Naive thymus-derived CD4-positive, alpha-beta T cell (primary cell): Measurements from ENCODE around the gene S100P. TPM values are rescaled to one million over a fixed set of nuclear protein-coding genes. Genes with fewer than 3 reads are reported as not detected.

Experiments
- ATAC-seq: fragments of 150-1000 bp; cut with Tn5 transposase; 2 replicates; pipeline ENCODE4 v1.10.0; 2021; ENCODE audit warnings: mild to moderate bottlenecking, moderate library complexity
- CTCF ChIA-PET: fragments of 350-600 bp; sonication (Branson Sonifier 250); formaldehyde crosslinking; loops from one replicate; lab custom pipeline; 2021; ENCODE audit warnings: antibody characterized with exemption; lab: Charles Lee
- POLR2A ChIA-PET: fragments of 350-600 bp; sonication (Branson Sonifier 250); formaldehyde crosslinking; loops from one replicate; lab custom pipeline; 2021; ENCODE audit warnings: antibody characterized with exemption, inconsistent platforms; lab: Charles Lee
- DNase-seq, 9 donors: peaks; one replicate each; pipeline versions ENCODE4 v3.0.0 to v3.0.0-alpha.2; 2020 to 2022; ENCODE audit warnings: mixed read lengths in 1 of 9
- H3K27ac ChIP-seq: one replicate; pipeline ENCODE4 v1.7.0; 2013; ENCODE audit warnings: mild to moderate bottlenecking, low read depth, low read length, moderate library complexity
- H3K27me3 ChIP-seq, 2 donors: one replicate each; pipeline ENCODE4 v1.7.0; 2013; ENCODE audit warnings: low read length in 2 of 2, mild to moderate bottlenecking in 2 of 2, moderate library complexity in 2 of 2; ENCODE audit not compliant: control insufficient read depth in 2 of 2, insufficient read depth in 2 of 2
- H3K36me3 ChIP-seq, 3 experiments: 1 replicate in 2 of 3; 2 replicates in 1 of 3; pipeline ENCODE4 v1.7.0; 2013; ENCODE audit warnings: low read length in 3 of 3, mild to moderate bottlenecking in 3 of 3, moderate library complexity in 1 of 3; ENCODE audit not compliant: insufficient read depth in 3 of 3, control insufficient read depth in 2 of 3
- H3K4me1 ChIP-seq, 2 donors: one replicate each; pipeline ENCODE4 v1.7.0; 2013; ENCODE audit warnings: low read length in 2 of 2, mild to moderate bottlenecking in 2 of 2, moderate library complexity in 1 of 2; ENCODE audit not compliant: control insufficient read depth in 2 of 2, insufficient read depth in 2 of 2
- H3K4me3 ChIP-seq: 2 replicates; pipeline ENCODE4 v1.7.0; 2013; ENCODE audit warnings: mild to moderate bottlenecking, low read length
- H3K9me3 ChIP-seq, 3 experiments: 1 replicate in 2 of 3; 2 replicates in 1 of 3; pipeline ENCODE4 v1.7.0; 2013; ENCODE audit warnings: low read length in 3 of 3; ENCODE audit not compliant: control insufficient read depth in 2 of 3
- H3K27ac Mint-ChIP-seq, 9 donors: one replicate each; pipeline ENCODE4 v1.8.0; 2020 to 2022; ENCODE audit warnings: mixed read lengths in 9 of 9, mild to moderate bottlenecking in 8 of 9, moderate library complexity in 5 of 9, inconsistent platforms in 2 of 9
- H3K27me3 Mint-ChIP-seq, 5 donors: one replicate each; pipeline ENCODE4 v1.8.0; 2021 to 2022; ENCODE audit warnings: mixed read lengths in 5 of 5, mild to moderate bottlenecking in 1 of 5
- H3K36me3 Mint-ChIP-seq, 5 donors: one replicate each; pipeline ENCODE4 v1.8.0; 2020 to 2022; ENCODE audit warnings: mixed read lengths in 5 of 5, mild to moderate bottlenecking in 3 of 5, inconsistent platforms in 1 of 5
- H3K4me1 Mint-ChIP-seq, 7 donors: one replicate each; pipeline ENCODE4 v1.8.0; 2020 to 2022; ENCODE audit warnings: mixed read lengths in 7 of 7, mild to moderate bottlenecking in 3 of 7, inconsistent platforms in 1 of 7
- H3K4me3 Mint-ChIP-seq, 10 donors: one replicate each; pipeline ENCODE4 v1.8.0; 2020 to 2022; ENCODE audit warnings: mild to moderate bottlenecking in 10 of 10, mixed read lengths in 10 of 10, moderate library complexity in 6 of 10, inconsistent platforms in 2 of 10
- H3K9me3 Mint-ChIP-seq, 11 donors: one replicate each; pipeline ENCODE4 v1.8.0; 2020 to 2022; ENCODE audit warnings: mixed read lengths in 11 of 11, mild to moderate bottlenecking in 4 of 11, inconsistent platforms in 1 of 11, moderate library complexity in 1 of 11
- intact Hi-C, 2 donors: fragments of 100-400 bp; cut with micrococcal nuclease; formaldehyde crosslinking; loops; one replicate each; pipeline ENCODE4 v1.15.1; 2023
- polyA plus RNA-seq, 2 donors: library from polyadenylated mRNA; unstranded; fragments of 300-500 nt; fragmentation: Illumina TruSeq; gene quantifications; one replicate each; pipeline ENCODE4 v1.2.3, GENCODE V29; 2021
- total RNA-seq, 6 experiments: library from RNA in 5 of 6; stranded (reverse) in 5 of 6; gene quantifications; 1 replicate in 5 of 6; 2 replicates in 1 of 6; pipeline ENCODE4 v1.2.3 and lab custom pipeline; 2021 to 2026

The S100P gene
- total and polyA plus RNA-seq, 7 experiments from 2014 or later: 0.65 to 15.7 (median 8.0) TPM; not detected in 3

- Histone ChIP-seq H3K27me3 (peaks cover 0 to 2% of the 10 kb centered on the region in 2 donors), H3K36me3 (no peaks in the 10 kb centered on the region), H3K4me3 (no peak overlapping the region), H3K4me1 (peaks cover 4 to 11% of the 10 kb centered on the region in 2 donors), H3K27ac (no peak overlapping the region), H3K9me3 (no peaks in the 10 kb centered on the region)
- DNase-seq (no peak), ATAC-seq (no peak)
- Mint-ChIP-seq H3K4me3 (peak overlapping the region in 3 of 10 donors; percentile 25 to 78 (median 57)), H3K36me3 (peaks cover 0 to 5% (median 0%) of the 10 kb centered on the region in 5 donors), H3K27ac (no peak overlapping the region), H3K4me1 (peaks cover 0 to 15% (median 10%) of the 10 kb centered on the region in 7 donors), H3K9me3 (peaks cover 0 to 3% (median 0%) of the 10 kb centered on the region in 11 donors), H3K27me3 (peaks cover 0 to 49% (median 0%) of the 10 kb centered on the region in 5 donors)
- CTCF ChIA-PET: interaction anchor here (0.6 kb wide), 1 partner anchor 256 kb away, joined by 3 read pairs; no protein-coding TSS in a partner anchor
- POLR2A ChIA-PET: interaction anchor here (1.0 to 6.6 kb wide), 6 partner anchors 12 to 82 kb away, joined by 3 to 90 read pairs (median 8); partner anchors contain the start of genes BLOC1S4 and MRFAP1
- intact Hi-C loops: no loop called here
Observed at GRCh38 chr4:6659897-6660296, 33.8 kb upstream of the S100P start.

GRCh38 chr4:6660430-6660829, 33.2 kb upstream of the S100P start:
- Histone ChIP-seq H3K27me3 (peaks cover 0 to 2% of the 10 kb centered on the region in 2 donors), H3K36me3 (no peaks in the 10 kb centered on the region), H3K4me3 (no peak overlapping the region), H3K27ac (no peak overlapping the region), H3K4me1 (peaks cover 4 to 12% of the 10 kb centered on the region in 2 donors), H3K9me3 (no peaks in the 10 kb centered on the region)
- POLR2A ChIA-PET: interaction anchor here (1.1 to 6.6 kb wide), 3 partner anchors 11 to 83 kb away, joined by 3 to 90 read pairs (median 48); partner anchors contain the start of gene MRFAP1
- H3K9me3 Mint-ChIP-seq: peaks cover 0 to 3% (median 0%) of the 10 kb centered on the region in 11 donors
- H3K27me3 Mint-ChIP-seq: peaks cover 0 to 49% (median 0%) of the 10 kb centered on the region in 5 donors
- CTCF ChIA-PET: no interaction called here
- intact Hi-C loops: no loop called here
- no peak for ATAC-seq
- no peak overlapping the region for H3K27ac Mint-ChIP-seq
- DNase-seq: no peak
- no peak overlapping the region for H3K4me3 Mint-ChIP-seq
- peaks cover 0 to 15% (median 10%) of the 10 kb centered on the region in 7 donors for H3K4me1 Mint-ChIP-seq
- H3K36me3 Mint-ChIP-seq: peaks cover 0 to 4% (median 0%) of the 10 kb centered on the region in 5 donors

- Histone ChIP-seq H3K4me1 (peaks cover 4 to 12% of the 10 kb centered on the region in 2 donors), H3K9me3 (no peaks in the 10 kb centered on the region), H3K4me3 (no peak overlapping the region), H3K27ac (no peak overlapping the region), H3K36me3 (no peaks in the 10 kb centered on the region), H3K27me3 (peaks cover 0 to 2% of the 10 kb centered on the region in 2 donors)
- DNase-seq: no peak
- H3K4me3 Mint-ChIP-seq: peak overlapping the region in 3 of 10 donors; percentile 5 to 37 (median 9)
- POLR2A ChIA-PET: interaction anchor here (0.7 to 4.3 kb wide), 6 partner anchors 11 to 54 kb away, joined by 3 to 55 read pairs (median 10); partner anchors contain the start of genes BLOC1S4, MRFAP1 and MRFAP1L1
- ATAC-seq: no peak
- H3K36me3 Mint-ChIP-seq: no peaks in the 10 kb centered on the region
- intact Hi-C loops: no loop called here
- peaks cover 0 to 49% (median 0%) of the 10 kb centered on the region in 5 donors for H3K27me3 Mint-ChIP-seq
- H3K4me1 Mint-ChIP-seq: peaks cover 0 to 15% (median 10%) of the 10 kb centered on the region in 7 donors
- CTCF ChIA-PET: interaction anchor here (0.7 to 1.4 kb wide), 2 partner anchors 10 to 12 kb away, joined by 3 to 4 read pairs; no protein-coding TSS in a partner anchor
- no peak overlapping the region for H3K27ac Mint-ChIP-seq
- H3K9me3 Mint-ChIP-seq: peaks cover 0 to 1% (median 0%) of the 10 kb centered on the region in 11 donors
Observed at GRCh38 chr4:6662591-6662990, 31.1 kb upstream of the S100P start.

DNA sequence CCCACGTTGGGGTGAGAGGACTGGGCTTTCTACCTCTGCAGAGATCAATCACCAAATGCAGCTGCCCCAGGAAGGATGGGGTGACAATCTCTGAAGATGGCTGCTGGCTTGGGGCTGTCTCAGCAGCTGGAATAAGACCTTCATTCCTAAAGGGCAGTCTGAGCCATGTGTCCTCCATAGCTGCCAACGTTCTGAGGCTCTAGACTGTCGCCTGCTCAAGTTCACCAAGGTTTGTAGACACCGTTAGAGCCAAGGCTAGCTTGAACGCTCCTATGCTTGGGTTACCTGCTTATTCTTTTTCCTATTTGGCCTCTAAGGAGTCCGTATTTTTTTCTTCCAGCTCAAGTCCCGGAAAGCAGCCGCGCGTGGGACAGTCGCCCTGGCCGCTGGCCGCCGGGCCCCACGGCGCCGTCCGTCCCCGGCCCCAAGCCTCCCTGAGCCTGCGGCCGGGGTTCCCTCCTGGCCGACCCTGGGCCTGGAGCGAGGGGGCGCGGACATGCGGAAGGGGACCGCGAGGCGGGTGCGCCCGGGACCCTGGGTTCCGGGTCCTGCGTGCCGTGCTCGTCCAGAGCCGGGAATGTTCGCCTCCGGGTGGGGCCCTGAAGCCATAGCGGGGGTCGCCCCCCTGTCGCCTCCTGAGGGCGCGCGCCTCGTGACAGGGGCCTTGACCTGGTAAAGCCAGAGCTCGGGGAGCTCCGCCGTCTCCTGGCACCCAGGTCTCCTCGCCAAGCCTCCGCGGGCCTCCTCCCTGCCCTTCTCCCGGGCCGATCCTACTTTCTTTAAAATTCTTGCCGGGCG, 29.9 kb upstream of the S100P start:
- H3K36me3 Mint-ChIP-seq: no peaks in the 10 kb centered on the region
- H3K4me3 ChIP-seq: peak overlapping the region; percentile 35
- intact Hi-C loops: loop anchor here (1.0 to 2.0 kb wide), 2 partner anchors 10 to 23 kb away; partner anchors contain the start of gene MRFAP1 (in 1 of the 2)

GRCh38 chr4:6665320-6665654, 28.4 kb upstream of the S100P start:
- peaks cover 0 to 37% (median 0%) of the 10 kb centered on the region in 5 donors for H3K27me3 Mint-ChIP-seq
- H3K9me3 ChIP-seq: no peaks in the 10 kb centered on the region

More for the DNA sequence above, 29.9 kb upstream of the S100P start:
- no peak for ATAC-seq
- no peaks in the 10 kb centered on the region for H3K9me3 ChIP-seq
- Mint-ChIP-seq H3K27me3 (peaks cover 0 to 49% (median 0%) of the 10 kb centered on the region in 5 donors), H3K27ac (peak overlapping the region in 1 of 9 donors; percentile 55), H3K9me3 (peaks cover 0 to 1% (median 0%) of the 10 kb centered on the region in 11 donors), H3K4me1 (peaks cover 0 to 9% (median 5%) of the 10 kb centered on the region in 7 donors), H3K4me3 (peak overlapping the region in 7 of 10 donors; percentile 12 to 81 (median 38))
- H3K36me3 ChIP-seq: no peaks in the 10 kb centered on the region
- H3K27ac ChIP-seq: no peak overlapping the region
- DNase-seq: no peak
- H3K4me1 ChIP-seq: peaks cover 4 to 12% of the 10 kb centered on the region in 2 donors
- CTCF ChIA-PET: interaction anchor here (0.8 to 2.8 kb wide), 7 partner anchors 9 to 210 kb away, joined by 3 to 15 read pairs (median 3); a partner anchor contains a TSS
- POLR2A ChIA-PET: interaction anchor here (0.5 to 4.3 kb wide), 8 partner anchors 9 to 223 kb away, joined by 3 to 55 read pairs (median 5); partner anchors contain the start of genes BLOC1S4, MRFAP1 and MRFAP1L1
- H3K27me3 ChIP-seq: peaks cover 0 to 2% of the 10 kb centered on the region in 2 donors

DNA sequence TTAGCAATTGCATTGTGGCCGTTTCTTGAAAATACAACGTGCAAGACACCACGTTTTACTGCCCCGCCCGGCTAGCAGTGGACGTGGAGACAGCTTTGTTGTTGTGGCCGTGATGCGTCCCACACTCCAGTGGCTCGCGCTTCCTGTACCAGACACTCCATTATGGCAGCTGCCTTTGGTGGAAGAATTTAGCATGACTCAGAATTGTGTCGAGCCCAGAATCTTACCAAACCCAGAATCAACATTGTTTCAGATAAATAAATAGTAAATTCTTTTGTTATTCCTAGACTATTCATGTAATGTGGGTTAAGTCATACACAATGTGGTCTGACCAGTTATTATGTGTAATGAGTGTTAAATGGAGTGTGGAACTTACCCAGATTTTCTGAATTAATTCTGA, 25.3 kb upstream of the S100P start:
- no peak for ATAC-seq
- Mint-ChIP-seq H3K4me3 (no peak overlapping the region), H3K9me3 (peaks cover 0 to 2% (median 0%) of the 10 kb centered on the region in 11 donors), H3K27me3 (peaks cover 0 to 9% (median 0%) of the 10 kb centered on the region in 5 donors), H3K27ac (no peak overlapping the region), H3K36me3 (peaks cover 0 to 14% (median 3%) of the 10 kb centered on the region in 5 donors), H3K4me1 (peaks cover 0 to 6% (median 4%) of the 10 kb centered on the region in 7 donors)
- Histone ChIP-seq H3K4me3 (no peak overlapping the region), H3K9me3 (no peaks in the 10 kb centered on the region), H3K27ac (no peak overlapping the region), H3K36me3 (no peaks in the 10 kb centered on the region), H3K4me1 (peaks cover 0 to 7% of the 10 kb centered on the region in 2 donors), H3K27me3 (no peaks in the 10 kb centered on the region)
- ChIA-PET CTCF (interaction anchor here (0.7 kb wide), 1 partner anchor 277 kb away, joined by 4 read pairs; no protein-coding TSS in a partner anchor), POLR2A (interaction anchor here (0.6 kb wide), 1 partner anchor 1747 kb away, joined by 3 read pairs; no protein-coding TSS in a partner anchor)
- no peak for DNase-seq
- intact Hi-C loops: no loop called here

More at GRCh38 chr4:6665320-6665654, 28.4 kb upstream of the S100P start:
- Mint-ChIP-seq H3K4me3 (no peak overlapping the region), H3K36me3 (peaks cover 0 to 10% (median 0%) of the 10 kb centered on the region in 5 donors), H3K9me3 (peaks cover 0 to 1% (median 0%) of the 10 kb centered on the region in 11 donors), H3K27ac (no peak overlapping the region), H3K4me1 (peaks cover 0 to 4% (median 0%) of the 10 kb centered on the region in 7 donors)
- ATAC-seq: no peak
- ChIA-PET POLR2A (interaction anchor here (0.6 to 3.5 kb wide), 4 partner anchors 11 to 51 kb away, joined by 3 to 44 read pairs (median 9); partner anchors contain the start of genes BLOC1S4 and MRFAP1), CTCF (interaction anchor here (2.8 kb wide), 1 partner anchor 9 kb away, joined by 15 read pairs; a partner anchor contains a TSS)
- H3K4me1 ChIP-seq: peaks cover 0 to 7% of the 10 kb centered on the region in 2 donors
- DNase-seq: no peak
- intact Hi-C loops: loop anchor here in 1 of 2 donors (2.0 kb wide), 1 partner anchor 24 kb away; the partner anchor contains the start of gene MRFAP1
- no peaks in the 10 kb centered on the region for H3K36me3 ChIP-seq
- no peak overlapping the region for H3K4me3 ChIP-seq
- H3K27me3 ChIP-seq: peaks cover 0 to 2% of the 10 kb centered on the region in 2 donors
- H3K27ac ChIP-seq: no peak overlapping the region
